ENCODE results near the gene GIPC3. TPM values are rescaled to one million over a fixed set of nuclear protein-coding genes. Genes with fewer than 3 reads are reported as not detected.

Gene GIPC3
- total RNA-seq, 1 donor from 2014 or later = 0.16 TPM

- no peak for DNase-seq (ENCODE audit: low spot score)
- no peaks in the 10 kb centered on the region for H3K36me3 Mint-ChIP-seq (ENCODE audit: low read depth)
- peaks cover 3% of the 10 kb centered on the region for H3K9me3 Mint-ChIP-seq
- H3K4me3 Mint-ChIP-seq (ENCODE audit: low read depth) = no peak overlapping the region
- intact Hi-C loops (cut with micrococcal nuclease) = no loop called here
- no peaks in the 10 kb centered on the region for H3K4me1 Mint-ChIP-seq (ENCODE audit: low read depth)
- no peak overlapping the region for H3K27ac Mint-ChIP-seq
- no peaks in the 10 kb centered on the region for H3K27me3 Mint-ChIP-seq (ENCODE audit: low read depth)
Observed at GRCh38 chr19:3590991-3591659, 5.8 kb downstream of the GIPC3 start.

GRCh38 chr19:3591876-3592613 is 6.8 kb downstream of the GIPC3 start:
- intact Hi-C loops (cut with micrococcal nuclease) = no loop called here
- no peaks in the 10 kb centered on the region for H3K27me3 Mint-ChIP-seq (ENCODE audit: low read depth)
- no peaks in the 10 kb centered on the region for H3K4me1 Mint-ChIP-seq (ENCODE audit: low read depth)
- no peak for DNase-seq (ENCODE audit: low spot score)
- no peak overlapping the region for H3K27ac Mint-ChIP-seq
- H3K4me3 Mint-ChIP-seq (ENCODE audit: low read depth) = no peak overlapping the region
- H3K36me3 Mint-ChIP-seq (ENCODE audit: low read depth) = no peaks in the 10 kb centered on the region
- H3K9me3 Mint-ChIP-seq = peaks cover 3% of the 10 kb centered on the region

DNA sequence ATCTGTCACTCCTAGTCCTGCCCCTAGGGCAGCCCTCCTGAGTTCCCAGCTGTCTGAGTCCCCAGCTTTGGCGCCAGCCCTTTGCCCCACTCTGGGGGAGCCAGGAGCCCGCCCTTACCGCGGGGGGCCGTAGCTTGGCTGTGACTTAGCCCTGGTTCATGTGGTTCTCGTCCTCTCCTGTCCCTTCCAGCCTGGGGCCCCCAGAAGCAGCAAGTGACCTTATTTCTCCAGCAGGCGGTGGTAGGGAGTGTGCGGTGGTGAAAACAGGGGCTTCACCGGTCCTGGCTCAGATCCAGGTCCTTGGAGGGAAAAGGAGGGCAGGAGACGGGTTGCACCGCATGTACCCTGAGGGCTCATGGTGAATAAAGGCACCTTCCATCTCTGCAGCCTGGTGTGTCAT is 7.9 kb downstream of the GIPC3 start:
- intact Hi-C loops (cut with micrococcal nuclease) = no loop called here
- no peak overlapping the region for H3K4me3 Mint-ChIP-seq (ENCODE audit: low read depth)
- no peak for DNase-seq (ENCODE audit: low spot score)

GRCh38 chr19:3595521-3596061 is 10.3 kb downstream of the GIPC3 start:
- Mint-ChIP-seq H3K4me1 (ENCODE audit: low read depth) (no peaks in the 10 kb centered on the region), H3K36me3 (ENCODE audit: low read depth) (no peaks in the 10 kb centered on the region), H3K27me3 (ENCODE audit: low read depth) (no peaks in the 10 kb centered on the region), H3K4me3 (ENCODE audit: low read depth) (no peak overlapping the region), H3K9me3 (no peaks in the 10 kb centered on the region), H3K27ac (no peak overlapping the region)
- intact Hi-C loops (cut with micrococcal nuclease) = no loop called here
- no peak for DNase-seq (ENCODE audit: low spot score)

More for the DNA sequence above, 7.9 kb downstream of the GIPC3 start:
- H3K36me3 Mint-ChIP-seq (ENCODE audit: low read depth) = no peaks in the 10 kb centered on the region
- H3K27ac Mint-ChIP-seq = no peak overlapping the region
- no peaks in the 10 kb centered on the region for H3K4me1 Mint-ChIP-seq (ENCODE audit: low read depth)
- peaks cover 3% of the 10 kb centered on the region for H3K9me3 Mint-ChIP-seq
- no peaks in the 10 kb centered on the region for H3K27me3 Mint-ChIP-seq (ENCODE audit: low read depth)

- no peak overlapping the region for H3K27ac Mint-ChIP-seq
- no peak overlapping the region for H3K4me3 Mint-ChIP-seq (ENCODE audit: low read depth)
- no peaks in the 10 kb centered on the region for H3K27me3 Mint-ChIP-seq (ENCODE audit: low read depth)
- intact Hi-C loops (cut with micrococcal nuclease) = no loop called here
- H3K4me1 Mint-ChIP-seq (ENCODE audit: low read depth) = no peaks in the 10 kb centered on the region
- no peaks in the 10 kb centered on the region for H3K9me3 Mint-ChIP-seq
- no peaks in the 10 kb centered on the region for H3K36me3 Mint-ChIP-seq (ENCODE audit: low read depth)
- DNase-seq (ENCODE audit: low spot score) = no peak
Observed at GRCh38 chr19:3599776-3600187, 14.5 kb downstream of the GIPC3 start.

- Mint-ChIP-seq H3K36me3 (ENCODE audit: low read depth) (no peaks in the 10 kb centered on the region), H3K4me1 (ENCODE audit: low read depth) (no peaks in the 10 kb centered on the region), H3K27me3 (ENCODE audit: low read depth) (no peaks in the 10 kb centered on the region), H3K9me3 (no peaks in the 10 kb centered on the region), H3K27ac (no peak overlapping the region), H3K4me3 (ENCODE audit: low read depth) (no peak overlapping the region)
- intact Hi-C loops (cut with micrococcal nuclease) = no loop called here
- no peak for DNase-seq (ENCODE audit: low spot score)
Observed at GRCh38 chr19:3601021-3601420, 15.7 kb downstream of the GIPC3 start.

- H3K4me1 Mint-ChIP-seq (ENCODE audit: low read depth) = peaks cover 2% of the 10 kb centered on the region
- peaks cover 4% of the 10 kb centered on the region for H3K27me3 Mint-ChIP-seq (ENCODE audit: low read depth)
- intact Hi-C loops (cut with micrococcal nuclease) = no loop called here
- no peak overlapping the region for H3K27ac Mint-ChIP-seq
- no peaks in the 10 kb centered on the region for H3K9me3 Mint-ChIP-seq
- H3K4me3 Mint-ChIP-seq (ENCODE audit: low read depth) = no peak overlapping the region
- H3K36me3 Mint-ChIP-seq (ENCODE audit: low read depth) = no peaks in the 10 kb centered on the region
- no peak for DNase-seq (ENCODE audit: low spot score)
Observed at GRCh38 chr19:3603121-3603811, 18.0 kb downstream of the GIPC3 start.

GRCh38 chr19:3604227-3604986 is 19.1 kb downstream of the GIPC3 start:
- Mint-ChIP-seq H3K4me3 (ENCODE audit: low read depth) (no peak overlapping the region), H3K27me3 (ENCODE audit: low read depth) (peaks cover 4% of the 10 kb centered on the region), H3K9me3 (no peaks in the 10 kb centered on the region), H3K27ac (no peak overlapping the region), H3K4me1 (ENCODE audit: low read depth) (peaks cover 2% of the 10 kb centered on the region), H3K36me3 (ENCODE audit: low read depth) (no peaks in the 10 kb centered on the region)
- intact Hi-C loops (cut with micrococcal nuclease) = no loop called here
- no peak for DNase-seq (ENCODE audit: low spot score)

GRCh38 chr19:3604987-3605343 is 19.7 kb downstream of the GIPC3 start:
- Mint-ChIP-seq H3K9me3 (no peaks in the 10 kb centered on the region), H3K27me3 (ENCODE audit: low read depth) (peaks cover 4% of the 10 kb centered on the region), H3K4me3 (ENCODE audit: low read depth) (no peak overlapping the region), H3K4me1 (ENCODE audit: low read depth) (peaks cover 2% of the 10 kb centered on the region), H3K36me3 (ENCODE audit: low read depth) (no peaks in the 10 kb centered on the region), H3K27ac (no peak overlapping the region)
- DNase-seq (ENCODE audit: low spot score) = no peak
- intact Hi-C loops (cut with micrococcal nuclease) = no loop called here

- Mint-ChIP-seq H3K4me3 (ENCODE audit: low read depth) (no peak overlapping the region), H3K4me1 (ENCODE audit: low read depth) (peaks cover 2% of the 10 kb centered on the region), H3K27ac (no peak overlapping the region), H3K27me3 (ENCODE audit: low read depth) (peaks cover 4% of the 10 kb centered on the region), H3K36me3 (ENCODE audit: low read depth) (no peaks in the 10 kb centered on the region), H3K9me3 (no peaks in the 10 kb centered on the region)
- intact Hi-C loops (cut with micrococcal nuclease) = no loop called here
- no peak for DNase-seq (ENCODE audit: low spot score)
Observed at GRCh38 chr19:3605361-3605760, 20.1 kb downstream of the GIPC3 start.

DNA sequence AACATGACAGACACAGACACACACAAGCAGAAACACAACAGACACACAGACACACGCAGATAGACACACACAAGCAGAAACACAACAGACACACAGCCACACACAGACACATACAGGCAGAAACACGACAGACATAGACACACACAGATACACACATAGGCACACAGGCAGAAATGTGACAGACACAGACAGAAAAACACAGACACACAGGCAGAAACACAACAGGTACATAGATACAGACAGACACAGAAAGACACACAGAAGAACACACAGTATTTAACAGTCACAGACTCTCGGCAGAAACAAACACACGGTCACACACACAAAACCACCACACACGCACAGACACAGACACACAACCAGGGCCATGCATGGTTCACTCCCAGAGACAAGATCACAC is 20.5 kb downstream of the GIPC3 start:
- H3K36me3 Mint-ChIP-seq (ENCODE audit: low read depth) = no peaks in the 10 kb centered on the region
- peaks cover 2% of the 10 kb centered on the region for H3K4me1 Mint-ChIP-seq (ENCODE audit: low read depth)
- no peak overlapping the region for H3K27ac Mint-ChIP-seq
- no peak overlapping the region for H3K4me3 Mint-ChIP-seq (ENCODE audit: low read depth)
- no peaks in the 10 kb centered on the region for H3K9me3 Mint-ChIP-seq
- H3K27me3 Mint-ChIP-seq (ENCODE audit: low read depth) = peaks cover 4% of the 10 kb centered on the region
- no peak for DNase-seq (ENCODE audit: low spot score)
- intact Hi-C loops (cut with micrococcal nuclease) = no loop called here

DNA sequence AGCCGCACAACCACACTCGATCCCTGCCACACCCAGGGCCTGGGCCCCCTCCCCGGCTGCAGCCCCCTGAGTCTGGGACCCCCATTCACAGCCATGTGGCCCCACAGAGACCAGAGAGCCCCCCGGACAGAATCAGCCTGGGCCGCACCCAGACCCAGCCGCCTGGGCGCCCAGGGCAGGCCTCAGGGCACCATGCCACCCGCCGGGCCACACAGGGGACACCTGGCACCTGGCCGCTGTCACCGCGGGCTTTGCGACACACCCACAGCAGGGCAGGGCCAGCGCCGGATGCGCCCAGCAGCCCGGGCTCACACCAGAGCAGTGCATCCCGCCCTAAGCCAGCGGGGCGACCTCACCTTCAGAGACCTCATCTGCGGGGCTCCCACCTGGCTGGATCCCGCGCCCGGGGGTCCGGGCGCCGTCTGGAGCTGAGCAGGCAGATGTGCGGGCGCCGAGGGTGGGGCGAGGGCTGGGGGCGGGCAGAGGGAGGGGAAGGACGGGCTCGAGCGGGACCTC is 21.0 kb downstream of the GIPC3 start:
- DNase-seq (ENCODE audit: low spot score) = no peak
- H3K27me3 Mint-ChIP-seq (ENCODE audit: low read depth) = peaks cover 4% of the 10 kb centered on the region
- H3K27ac Mint-ChIP-seq = no peak overlapping the region
- no peak overlapping the region for H3K4me3 Mint-ChIP-seq (ENCODE audit: low read depth)
- peaks cover 2% of the 10 kb centered on the region for H3K4me1 Mint-ChIP-seq (ENCODE audit: low read depth)
- intact Hi-C loops (cut with micrococcal nuclease) = no loop called here
- no peaks in the 10 kb centered on the region for H3K36me3 Mint-ChIP-seq (ENCODE audit: low read depth)
- no peaks in the 10 kb centered on the region for H3K9me3 Mint-ChIP-seq
